Dermis blood vessel endothelial cell (primary cell): ENCODE measurements around the gene FAM174B. TPM values are rescaled to one million over a fixed set of nuclear protein-coding genes. Genes with fewer than 3 reads are reported as not detected.

Source experiments
- total RNA-seq: library from RNA; depleted of rRNA; stranded (reverse); fragments of >200 nt; gene quantifications from 2 replicates; pipeline ENCODE4 v1.2.3, GENCODE V29; 2014

FAM174B gene
- total RNA-seq, 1 donor from 2014 or later, result 31.1 TPM

Other genes starting within 250 kb of the FAM174B start
- 67.0 and 67.9 TPM in 2 replicates for gene CHD2, start 244.5 kb upstream of the FAM174B start, total RNA-seq